Stimulated activated CD8-positive, alpha-beta memory T cell treated with anti-CD3 and anti-CD28 coated beads, Interleukin-15, amount 100 ng/mL, for 1 hour (primary cell): ENCODE data around the gene RNF128.

Experiments used
- DNase-seq: peaks from one replicate; pipeline ENCODE4 v3.0.0-alpha.2; 2020; ENCODE audit warnings: low read depth

Gene RNF128, protein sequence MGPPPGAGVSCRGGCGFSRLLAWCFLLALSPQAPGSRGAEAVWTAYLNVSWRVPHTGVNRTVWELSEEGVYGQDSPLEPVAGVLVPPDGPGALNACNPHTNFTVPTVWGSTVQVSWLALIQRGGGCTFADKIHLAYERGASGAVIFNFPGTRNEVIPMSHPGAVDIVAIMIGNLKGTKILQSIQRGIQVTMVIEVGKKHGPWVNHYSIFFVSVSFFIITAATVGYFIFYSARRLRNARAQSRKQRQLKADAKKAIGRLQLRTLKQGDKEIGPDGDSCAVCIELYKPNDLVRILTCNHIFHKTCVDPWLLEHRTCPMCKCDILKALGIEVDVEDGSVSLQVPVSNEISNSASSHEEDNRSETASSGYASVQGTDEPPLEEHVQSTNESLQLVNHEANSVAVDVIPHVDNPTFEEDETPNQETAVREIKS

DNA sequence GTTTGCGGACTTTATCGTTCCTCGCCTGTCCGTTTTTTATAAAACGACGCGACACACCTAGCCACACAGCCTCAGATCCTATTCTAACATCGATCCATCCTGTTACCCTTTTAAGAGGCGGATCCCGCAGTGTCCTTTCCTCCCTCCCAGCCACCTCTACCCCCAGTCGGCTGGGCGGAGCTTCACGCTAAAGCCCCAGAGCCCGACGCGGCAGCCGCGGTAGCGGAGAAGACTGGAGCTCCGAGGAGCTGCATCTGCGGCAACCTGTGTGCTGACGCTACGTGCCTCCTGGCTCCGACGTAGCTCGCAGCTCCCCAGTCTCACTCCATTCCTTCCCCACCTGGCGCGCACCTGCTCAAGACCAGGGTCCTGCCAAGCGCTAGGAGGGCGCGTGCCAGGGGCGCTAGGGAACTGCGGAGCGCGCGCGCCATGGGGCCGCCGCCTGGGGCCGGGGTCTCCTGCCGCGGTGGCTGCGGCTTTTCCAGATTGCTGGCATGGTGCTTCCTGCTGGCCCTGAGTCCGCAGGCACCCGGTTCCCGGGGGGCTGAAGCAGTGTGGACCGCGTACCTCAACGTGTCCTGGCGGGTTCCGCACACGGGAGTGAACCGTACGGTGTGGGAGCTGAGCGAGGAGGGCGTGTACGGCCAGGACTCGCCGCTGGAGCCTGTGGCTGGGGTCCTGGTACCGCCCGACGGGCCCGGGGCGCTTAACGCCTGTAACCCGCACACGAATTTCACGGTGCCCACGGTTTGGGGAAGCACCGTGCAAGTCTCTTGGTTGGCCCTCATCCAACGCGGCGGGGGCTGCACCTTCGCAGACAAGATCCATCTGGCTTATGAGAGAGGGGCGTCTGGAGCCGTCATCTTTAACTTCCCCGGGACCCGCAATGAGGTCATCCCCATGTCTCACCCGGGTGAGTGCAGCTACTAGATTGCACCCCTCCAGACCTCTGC lies at the start of gene RNF128:
TSS of gene RNF128 (plus strand) at position 217 of the 953 bp plus-strand sequence. CDS start at position 430, 213 bp downstream.
- DNase-seq, result no peak

DNA sequence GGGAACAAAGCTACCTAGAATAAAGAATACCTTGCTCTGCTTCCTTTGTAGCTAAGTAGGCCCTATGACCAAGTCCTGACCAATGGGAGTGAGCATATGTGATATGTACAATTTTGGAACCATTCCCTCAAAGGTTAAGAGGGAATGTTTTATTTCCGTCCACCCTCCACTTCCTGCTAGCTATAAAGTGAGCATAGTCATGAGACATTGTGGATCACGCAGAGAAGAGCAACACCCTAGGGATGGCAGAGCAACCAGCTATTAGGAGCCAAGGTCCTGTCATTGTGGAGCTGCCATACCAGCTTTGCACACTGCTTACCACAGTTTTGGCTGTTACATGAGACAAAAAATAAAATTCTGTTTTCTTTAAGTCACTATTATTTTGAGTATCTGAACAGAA lies 45.8 kb upstream of the RNF128 start:
- no peak for DNase-seq

DNA sequence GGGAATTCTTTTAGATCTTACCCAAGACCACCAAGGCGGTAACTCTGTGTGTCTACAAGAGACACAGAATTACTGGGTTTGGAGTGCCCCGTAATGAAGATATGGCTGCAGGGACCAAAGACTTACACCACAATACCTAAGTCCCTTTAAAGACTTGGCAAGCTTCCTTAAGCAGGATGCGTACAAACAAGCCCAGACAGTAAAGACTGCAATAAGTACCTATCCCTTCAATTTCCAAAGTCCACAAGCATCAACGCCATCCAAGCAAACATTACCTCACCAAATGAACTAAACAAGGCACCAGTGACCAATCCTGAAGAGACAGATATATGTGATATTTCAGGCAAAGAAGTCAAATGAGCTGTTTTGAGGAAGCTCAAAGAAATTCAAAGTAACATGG lies 42.3 kb upstream of the RNF128 start:
- DNase-seq, result no peak

DNA sequence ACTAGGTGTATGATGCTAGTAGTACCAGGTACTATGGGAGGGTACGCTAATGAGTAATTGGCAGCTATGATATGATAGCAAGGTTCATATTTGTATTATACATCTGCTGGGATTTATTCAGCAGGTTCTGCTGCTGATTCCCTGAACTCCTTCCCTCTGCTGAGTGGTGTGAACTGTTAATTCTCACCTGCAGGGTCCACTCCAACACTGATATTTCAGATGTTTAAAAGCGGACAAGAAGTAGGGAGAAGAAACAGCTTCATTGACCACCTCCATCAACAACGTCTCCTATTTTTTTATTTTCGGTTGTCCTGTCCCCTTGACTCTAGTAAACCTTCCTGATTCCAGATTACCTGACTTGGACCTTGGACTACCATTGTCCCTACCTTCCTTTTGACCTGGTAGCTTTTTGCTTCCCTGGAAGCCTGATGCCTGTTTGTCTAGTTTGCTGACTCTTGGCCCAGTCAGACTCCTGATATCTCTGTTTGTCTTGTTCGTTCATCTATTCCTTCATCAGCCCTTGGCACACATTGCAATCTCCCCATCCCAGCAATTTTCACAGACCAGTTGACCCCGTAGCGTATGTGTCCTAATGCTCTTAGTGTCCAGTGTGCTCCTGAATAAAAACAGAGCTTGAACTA lies 34.0 kb upstream of the RNF128 start:
- DNase-seq, result no peak

DNA sequence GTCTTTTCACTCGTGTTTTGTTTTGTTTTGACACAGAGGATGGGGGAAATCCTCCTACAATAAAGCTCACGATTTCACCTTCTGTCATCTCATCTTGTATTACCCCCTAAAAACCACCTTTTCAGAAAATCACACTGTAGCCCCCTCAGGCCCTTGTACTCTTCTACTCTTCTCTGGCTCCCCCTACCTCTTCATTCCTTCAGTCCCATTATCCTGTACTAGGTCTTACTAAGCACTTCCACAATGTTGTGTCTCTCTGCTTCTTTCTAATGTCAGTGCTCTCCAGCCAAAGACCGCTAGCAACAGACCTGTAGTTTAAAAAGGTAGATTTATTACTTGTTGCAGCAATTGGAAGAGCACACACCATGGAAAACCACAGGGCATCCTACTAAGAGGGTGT lies 30.0 kb upstream of the RNF128 start:
- DNase-seq, result no peak

DNA sequence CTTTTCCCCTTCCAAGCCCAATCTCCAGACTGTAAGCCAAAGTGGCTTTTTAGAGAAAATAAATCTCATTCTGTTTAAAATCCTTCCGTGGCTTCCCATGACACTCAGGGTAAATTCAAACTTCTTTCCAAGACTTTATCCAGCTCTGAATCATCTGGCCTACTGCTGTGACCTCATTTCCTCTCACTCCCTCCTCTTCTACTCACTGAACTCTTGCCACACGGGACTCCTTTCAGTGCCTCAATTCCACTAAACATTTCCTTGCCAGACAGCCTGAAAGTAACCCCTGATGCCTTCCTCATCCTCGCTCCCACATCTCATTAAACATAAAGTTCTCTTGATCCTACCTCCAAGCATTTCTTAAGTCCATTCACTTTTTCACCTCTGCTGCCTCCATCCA lies 27.8 kb upstream of the RNF128 start:
- DNase-seq, result no peak

DNA sequence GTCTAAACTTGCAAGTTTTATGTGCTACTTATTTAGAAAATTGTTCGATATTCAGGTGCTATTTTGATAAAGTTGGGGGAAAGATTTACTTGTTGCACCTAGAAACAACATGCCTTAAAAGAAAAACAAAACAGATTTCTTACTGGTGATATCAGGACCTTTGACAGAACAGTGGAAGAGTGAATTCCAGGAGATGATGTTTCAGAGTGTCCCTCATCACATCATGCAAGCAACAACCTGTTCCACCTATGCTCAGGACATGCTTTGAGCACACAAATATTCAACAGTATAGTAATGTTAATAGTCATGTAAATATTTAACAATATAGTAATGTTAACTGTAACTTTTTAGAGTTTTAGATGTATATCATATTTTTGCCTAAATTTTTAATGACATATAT lies 23.9 kb upstream of the RNF128 start:
- no peak for DNase-seq

DNA sequence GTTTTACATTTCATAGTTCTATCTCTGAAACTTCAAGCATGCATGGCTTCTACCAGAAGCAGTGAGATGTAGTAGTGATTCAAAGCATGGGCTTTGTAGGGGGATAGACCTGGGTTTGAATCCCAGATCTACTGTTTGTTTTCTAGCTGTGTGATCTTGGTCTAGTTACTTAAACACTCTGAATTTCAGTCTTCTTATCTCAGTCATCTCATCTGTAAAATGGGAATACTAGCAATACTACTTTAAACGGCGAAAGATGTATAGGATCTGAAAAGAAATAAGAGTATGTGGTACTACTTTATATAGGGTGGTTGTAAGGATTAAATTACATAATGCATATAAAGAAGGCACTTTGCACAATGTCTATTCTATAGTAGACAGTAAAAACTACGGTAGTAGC lies 20.0 kb upstream of the RNF128 start:
- DNase-seq, result no peak

DNA sequence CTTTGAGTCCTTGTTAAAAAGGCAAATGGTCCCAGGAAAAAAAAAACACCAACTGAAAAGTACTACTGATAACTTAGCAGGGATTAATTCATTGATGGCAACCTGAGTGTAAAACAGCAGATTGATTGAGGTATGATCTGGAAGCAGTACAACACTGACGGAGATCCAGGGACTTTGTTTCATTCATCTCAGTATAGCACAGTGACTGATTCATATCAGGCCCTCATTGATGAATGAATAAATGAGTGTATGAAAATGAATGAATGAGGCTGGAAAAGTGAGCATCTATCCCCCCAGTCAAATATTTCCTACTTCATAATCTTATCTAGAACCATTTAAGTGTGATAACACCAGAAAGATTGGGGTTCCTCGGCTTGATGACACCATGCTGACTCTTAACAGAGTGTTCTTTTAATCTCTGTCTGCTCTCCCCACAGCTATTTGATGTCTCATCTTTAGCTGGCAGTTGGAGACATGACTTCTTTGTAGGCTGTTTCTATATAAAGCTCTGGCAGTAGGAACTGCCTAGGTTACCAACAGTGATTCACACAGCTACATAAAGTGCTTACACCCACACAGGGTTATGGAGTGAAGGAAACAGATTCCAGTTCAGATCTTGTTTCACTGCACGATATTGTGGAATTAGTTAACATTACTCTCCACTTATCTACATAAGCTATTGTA lies 18.6 kb upstream of the RNF128 start:
- no peak for DNase-seq

DNA sequence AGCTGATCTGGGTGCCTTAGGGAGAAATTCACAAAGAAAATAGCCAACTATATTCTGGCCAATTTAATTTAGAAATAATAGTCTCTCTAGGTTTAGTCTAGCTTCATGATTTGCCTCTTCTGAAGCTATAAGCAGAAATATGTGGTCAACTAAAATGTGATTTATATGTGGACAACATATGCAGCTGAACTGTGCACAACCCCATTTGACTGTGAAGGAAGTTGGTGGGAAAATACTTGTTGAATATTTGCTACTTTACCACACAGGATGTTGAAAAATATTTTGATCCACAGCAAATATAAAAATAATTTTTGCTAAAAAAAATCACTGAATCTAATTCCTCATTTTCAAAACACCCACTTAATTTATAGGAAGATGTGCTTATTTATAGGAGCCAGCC lies 15.7 kb upstream of the RNF128 start:
- DNase-seq, result no peak

DNA sequence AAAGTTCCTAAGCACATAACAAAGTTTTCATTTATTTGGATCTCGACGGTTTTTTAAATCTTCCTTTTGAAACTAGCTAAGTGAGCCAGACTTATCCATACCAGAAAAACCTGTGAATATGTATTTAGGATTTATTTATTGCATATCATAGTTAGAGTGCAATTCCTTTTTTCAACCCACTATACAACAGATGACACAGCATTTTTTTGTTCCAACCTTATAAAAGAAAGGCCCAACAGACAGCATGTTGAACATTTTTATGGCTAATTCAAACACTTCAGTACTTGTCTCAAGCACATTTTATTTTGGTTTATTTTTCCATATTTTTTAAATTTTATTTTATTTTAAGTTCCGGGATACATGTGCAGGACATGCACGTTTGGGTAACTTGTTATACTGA lies 15.1 kb upstream of the RNF128 start:
- DNase-seq, result no peak

DNA sequence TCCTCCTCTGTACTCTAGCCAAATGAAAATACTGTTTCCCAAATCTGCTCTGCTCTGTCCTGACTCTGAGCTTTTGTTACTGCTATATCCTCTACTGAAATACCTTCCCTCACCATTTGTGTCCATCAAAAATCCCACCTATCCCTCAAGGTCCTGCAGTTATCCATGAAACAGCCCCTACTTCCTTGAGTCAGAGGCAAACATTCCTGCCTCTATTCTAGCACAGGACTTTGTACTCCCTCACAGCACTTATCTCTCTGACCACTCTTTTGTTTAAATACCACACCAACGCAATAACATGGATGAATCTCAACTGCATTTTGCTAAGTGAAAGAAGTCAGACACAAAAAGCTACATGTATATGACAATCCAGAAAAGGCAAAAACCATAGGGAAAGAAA lies 10.5 kb upstream of the RNF128 start:
- DNase-seq, result no peak

DNA sequence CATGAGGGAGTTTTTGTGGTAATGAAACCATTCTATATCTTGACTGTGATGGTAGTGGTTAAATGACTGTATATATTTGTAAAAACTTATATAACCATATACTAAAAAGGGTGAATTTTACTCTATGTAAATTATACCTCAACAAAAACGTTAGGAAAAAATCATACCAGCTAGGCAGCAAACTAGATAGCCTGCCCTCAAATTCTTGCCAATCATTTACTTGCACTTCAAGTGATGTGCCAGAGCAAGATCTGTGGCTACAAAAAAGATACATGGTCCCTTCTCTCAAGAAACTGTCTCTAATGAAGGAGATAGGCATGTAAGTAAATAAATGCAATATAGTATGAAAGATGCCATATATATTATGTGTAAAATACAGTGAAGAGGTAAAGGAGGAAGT lies 10.0 kb upstream of the RNF128 start:
- DNase-seq, result no peak

DNA sequence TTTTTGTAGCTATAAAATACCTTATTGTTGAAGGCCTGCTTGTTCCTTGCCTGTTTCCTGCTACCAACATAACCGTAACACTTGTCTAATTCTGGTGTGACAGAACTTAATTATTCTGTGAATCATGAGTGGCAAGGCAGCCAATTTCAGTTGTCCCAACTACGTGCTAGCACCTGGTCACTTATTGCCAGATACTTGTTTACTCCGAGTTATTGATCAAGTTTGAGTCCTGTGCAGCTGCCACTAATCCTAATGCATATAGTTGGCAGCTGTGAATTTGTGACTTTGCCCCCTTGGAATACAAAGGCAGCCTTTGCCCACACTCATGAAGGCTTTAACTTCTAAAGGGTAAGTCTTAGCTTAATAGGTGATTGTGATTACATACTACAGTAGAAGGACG lies 7.8 kb upstream of the RNF128 start:
- DNase-seq, result no peak

DNA sequence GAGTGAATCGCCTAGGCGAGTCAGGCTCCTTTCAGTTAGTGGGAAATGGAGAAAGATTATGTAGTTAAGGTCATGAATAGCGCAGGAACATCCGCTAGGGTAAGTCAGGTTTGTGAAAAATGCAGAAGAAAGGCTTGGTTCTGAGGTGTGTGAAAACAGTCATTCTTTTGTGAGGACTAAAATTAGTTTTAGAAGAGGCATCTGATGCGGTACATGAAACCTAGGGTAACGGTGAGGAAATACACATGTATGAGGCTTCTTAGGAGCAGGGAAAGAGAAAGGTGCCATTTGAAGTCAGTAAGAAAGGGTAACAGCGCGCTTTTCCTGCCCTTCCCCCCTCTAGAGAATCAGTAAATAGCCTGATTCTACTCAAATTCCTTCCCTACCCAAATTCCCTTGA lies 570 bp upstream of the RNF128 start:
- no peak for DNase-seq

DNA sequence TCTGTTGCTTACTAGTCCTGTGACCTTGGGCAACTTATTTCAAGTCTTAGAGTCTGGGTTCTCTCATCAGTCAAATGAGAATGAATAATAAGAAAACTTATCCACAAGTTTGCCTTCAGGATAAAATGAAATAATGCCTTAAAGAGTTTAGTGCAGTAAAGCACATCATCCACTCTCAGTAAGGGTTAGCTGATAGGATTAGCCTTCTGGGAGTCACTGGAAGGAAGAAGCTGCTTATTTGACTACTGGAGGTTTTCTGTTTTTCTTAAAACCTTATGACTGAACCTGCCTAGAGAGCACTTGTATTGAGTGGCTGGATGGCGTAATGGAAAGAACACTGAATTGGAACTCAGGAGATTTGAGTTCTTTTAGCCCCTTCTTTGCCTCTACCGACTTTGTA lies 1.8 kb downstream of the RNF128 start:
- no peak for DNase-seq

DNA sequence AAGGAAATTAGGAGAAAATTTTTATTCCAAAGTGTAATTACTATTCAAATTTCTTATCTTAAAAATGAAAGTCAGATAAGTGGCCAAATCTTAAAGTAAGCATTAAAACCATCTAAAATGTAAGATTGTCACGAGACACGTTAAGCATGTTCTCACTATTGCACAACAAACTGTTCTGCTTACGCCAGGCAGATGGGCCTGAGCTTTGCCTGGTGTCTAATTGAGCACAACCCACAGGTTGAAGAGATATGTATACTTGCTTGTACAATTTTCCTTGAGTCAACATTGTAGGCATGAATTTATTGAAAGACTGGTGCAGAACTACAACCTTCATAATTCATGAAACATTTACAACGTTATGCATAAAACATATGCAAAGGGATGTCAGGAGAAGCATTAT lies 3.9 kb downstream of the RNF128 start:
- no peak for DNase-seq

DNA sequence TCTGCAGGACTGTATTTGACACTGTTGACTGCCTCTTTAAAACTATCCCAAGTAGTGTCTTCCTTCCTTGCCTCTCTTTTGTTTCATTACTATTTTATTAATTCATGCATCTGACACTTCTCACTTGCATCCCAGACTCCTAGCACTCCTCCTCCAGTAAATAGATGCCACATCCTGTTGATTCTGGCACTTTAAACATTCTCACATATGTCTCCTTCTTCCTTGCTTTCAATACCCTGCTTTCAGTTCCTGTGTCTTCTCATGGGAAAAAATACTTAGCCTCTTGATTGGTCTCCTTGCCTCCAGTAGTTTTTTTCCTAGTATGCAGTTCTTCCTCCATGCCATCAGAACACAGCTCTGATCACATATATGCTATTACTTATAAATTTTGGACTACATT lies 5.1 kb downstream of the RNF128 start:
- no peak for DNase-seq

DNA sequence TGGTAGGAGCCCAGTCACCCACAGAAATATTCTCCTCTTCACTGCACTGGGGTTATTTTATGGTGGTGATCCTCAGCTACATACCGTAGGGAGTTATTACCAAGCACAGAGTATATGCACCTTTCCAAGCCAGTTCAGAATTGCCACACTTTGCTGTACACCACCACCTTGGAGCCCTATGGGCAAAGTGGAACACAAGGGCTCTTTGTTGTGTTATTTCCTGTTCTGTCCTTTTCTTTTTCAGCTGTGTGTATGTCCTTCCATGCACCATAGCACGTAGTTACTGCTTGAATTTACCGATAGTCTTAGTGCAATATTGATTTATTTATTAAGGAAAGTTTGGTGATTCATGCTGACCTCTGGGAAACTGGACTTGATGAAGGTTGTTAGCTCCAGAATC lies 8.3 kb downstream of the RNF128 start:
- DNase-seq, result no peak

DNA sequence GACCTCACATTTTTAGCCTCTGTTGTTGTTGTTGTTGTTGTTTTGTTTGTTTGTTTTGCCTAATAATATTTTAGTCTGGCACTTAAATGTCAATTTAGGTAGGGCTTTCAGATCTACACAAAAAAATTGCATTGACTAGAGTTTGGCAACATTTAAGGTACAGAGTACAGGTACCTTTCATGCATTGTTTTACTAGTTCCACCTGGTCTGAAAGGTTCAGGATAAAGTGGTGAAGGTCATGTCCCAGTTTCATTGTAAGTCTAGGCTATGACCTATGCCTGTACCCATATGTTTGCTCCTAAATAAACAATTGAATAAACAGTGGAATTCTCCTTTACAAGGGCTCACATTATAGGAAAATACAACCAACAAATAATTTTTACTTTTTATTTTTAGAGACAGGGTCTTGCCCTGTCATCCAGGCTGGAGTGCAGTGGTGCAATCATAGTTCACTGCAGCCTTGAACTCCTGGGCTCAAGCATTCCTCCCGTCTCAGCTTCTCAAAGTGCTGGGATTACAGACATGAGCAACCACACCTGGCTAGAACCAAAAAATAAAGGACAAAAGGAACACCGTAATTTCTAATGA lies 13.8 kb downstream of the RNF128 start:
- no peak for DNase-seq

DNA sequence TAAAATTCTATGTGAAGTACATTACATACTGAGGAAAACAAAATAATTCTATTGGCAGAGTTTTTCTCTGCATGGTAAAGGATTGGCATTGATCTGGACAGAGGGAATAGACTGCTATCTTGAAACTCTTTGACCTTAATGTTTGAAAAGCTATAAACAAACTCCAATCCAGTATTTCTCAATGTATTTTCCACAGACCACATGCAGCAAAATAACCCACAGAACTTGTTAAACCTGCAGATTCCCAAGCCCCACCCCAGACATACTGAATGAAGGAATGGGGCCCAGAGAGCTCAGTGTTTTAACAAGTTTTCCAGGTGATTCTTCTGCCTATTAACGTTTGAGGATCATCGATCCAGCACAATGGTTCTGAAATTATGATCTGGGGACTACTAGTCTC lies 15.7 kb downstream of the RNF128 start:
- DNase-seq, result no peak

DNA sequence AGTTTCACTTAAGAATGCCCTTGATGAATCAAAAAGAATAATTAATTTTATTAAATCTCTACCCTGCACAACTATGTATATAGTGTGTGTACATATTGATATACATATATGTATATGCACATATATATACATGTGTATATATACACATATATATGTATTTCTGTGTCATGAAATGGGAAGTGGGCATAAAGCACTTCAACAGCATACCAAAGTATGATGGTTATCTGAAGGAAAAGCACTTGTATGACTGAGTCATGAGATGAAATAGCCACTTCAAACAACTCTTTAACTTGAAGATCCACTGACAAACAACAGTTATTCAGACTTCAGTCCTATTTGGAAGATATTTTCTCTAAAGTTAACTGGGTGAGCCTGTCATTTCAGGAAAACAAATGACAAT lies 16.3 kb downstream of the RNF128 start:
- no peak for DNase-seq
